HEK293T (cell line): Measurements from ENCODE around the gene GGA2.

Experiments
- HDGF ChIP-seq: fragments of 450-650 bp; IDR thresholded peaks from 2 replicates; pipeline ENCODE4 v1.6.1; 2017; ENCODE audit warnings: antibody characterized with exemption, borderline replicate concordance
- PKNOX1 ChIP-seq: fragments of 450-650 bp; IDR thresholded peaks from 2 replicates; pipeline ENCODE4 v1.6.1; 2016

- TF ChIP-seq HDGF (no peak), PKNOX1 (no peak)
Observed at GRCh38 chr16:23414731-23415130, 95.6 kb downstream of the GGA2 start.
